GM19438 (cell line): ENCODE results near the gene RXRG.

Experiments
- ATAC-seq: cut with Tn5 transposase; IDR thresholded peaks from one replicate; pipeline ENCODE4 v1.9.1; 2021; ENCODE audit warnings: low read depth; ENCODE audit not compliant: unreplicated experiment

The RXRG gene

GRCh38 chr1:165415068-165415467 lies 29.9 kb downstream of the RXRG start:
- ATAC-seq, result no peak

DNA sequence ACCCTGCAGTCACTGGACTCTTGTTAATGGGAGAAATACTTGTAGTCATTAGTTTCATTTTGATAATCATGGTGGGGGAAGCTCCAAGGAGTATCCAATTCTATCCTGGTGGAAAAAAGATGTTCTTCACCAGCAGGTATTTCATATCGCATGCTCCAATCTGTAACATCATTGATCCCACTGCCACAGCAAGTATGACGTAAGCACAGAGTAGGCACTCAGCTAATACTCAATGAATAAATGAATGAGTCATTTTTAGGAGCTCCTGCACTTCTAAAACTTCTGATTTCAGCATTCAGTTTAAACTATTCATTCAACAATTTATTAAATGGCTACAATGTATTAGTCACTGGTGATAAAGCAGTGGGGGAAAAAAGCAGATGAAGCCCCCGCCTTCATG lies 30.3 kb downstream of the RXRG start:
- no peak for ATAC-seq

GRCh38 chr1:165411396-165411795 lies 33.5 kb downstream of the RXRG start:
- no peak for ATAC-seq

- no peak for ATAC-seq
Observed at GRCh38 chr1:165409657-165410358, 35.1 kb downstream of the RXRG start.

GRCh38 chr1:165408518-165408917 lies 36.4 kb downstream of the RXRG start:
- no peak for ATAC-seq

DNA sequence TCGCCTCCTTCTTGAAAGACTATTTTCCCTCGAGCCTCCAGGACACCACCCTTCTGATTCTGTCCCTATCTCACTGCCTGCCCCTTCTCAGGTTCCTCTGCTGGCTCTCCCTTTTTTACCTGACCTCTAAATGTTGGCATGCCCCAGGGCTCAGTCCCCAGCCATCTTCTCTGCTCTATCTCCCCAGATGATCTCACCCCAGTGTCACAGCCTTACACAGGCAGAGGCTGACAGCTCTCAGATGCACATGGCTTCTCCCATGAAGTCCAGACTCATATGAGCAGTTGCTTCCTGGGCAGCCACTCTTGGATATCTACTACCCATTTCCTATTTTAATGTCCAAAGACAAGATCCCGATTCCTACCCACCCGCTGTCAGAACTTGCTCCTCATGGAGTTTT lies 37.5 kb downstream of the RXRG start:
- no peak for ATAC-seq

- ATAC-seq, result no peak
Observed at GRCh38 chr1:165403835-165404482, 41.0 kb downstream of the RXRG start.

GRCh38 chr1:165402517-165403111 lies 42.3 kb downstream of the RXRG start:
- no peak for ATAC-seq

DNA sequence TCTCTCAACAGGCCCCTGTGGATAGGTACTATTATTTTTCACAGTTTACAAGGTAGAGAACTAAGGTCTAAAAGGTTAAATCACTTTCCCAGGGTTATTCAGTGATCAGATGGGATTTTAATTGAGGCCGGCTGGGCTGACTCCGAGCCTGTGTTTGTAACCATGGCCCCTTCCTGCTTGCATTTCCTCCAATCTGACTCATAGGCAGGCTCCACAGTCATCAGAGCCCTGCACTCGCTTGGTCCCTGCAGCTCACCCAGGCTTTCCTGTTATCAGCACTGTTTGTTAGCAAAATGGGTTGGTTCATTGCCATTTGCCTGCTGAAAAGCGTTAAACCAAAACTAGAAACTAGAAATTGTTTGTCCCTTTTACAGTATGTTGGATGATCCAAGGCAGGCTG lies 47.0 kb downstream of the RXRG start:
- ATAC-seq, result no peak

DNA sequence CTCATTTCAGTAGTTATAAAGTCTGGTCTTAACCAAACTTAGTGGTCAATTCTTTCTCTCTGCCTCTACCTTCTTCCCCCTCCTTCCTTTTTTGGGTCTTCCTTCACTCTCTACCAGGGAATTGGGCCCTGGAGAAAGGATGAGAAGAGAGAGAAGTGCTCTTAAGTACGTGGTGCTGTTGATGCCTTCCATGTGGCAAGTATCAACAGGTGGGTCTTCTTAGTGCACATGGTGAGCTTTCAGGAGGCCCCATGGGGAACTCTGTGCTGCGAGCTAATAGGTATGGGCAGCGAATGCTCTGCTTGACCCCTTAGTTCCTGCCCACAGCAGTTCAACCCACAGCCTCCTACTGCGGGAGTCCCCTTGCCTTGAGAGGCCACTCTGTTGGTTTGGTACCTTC lies 49.0 kb downstream of the RXRG start:
- ATAC-seq, result no peak

DNA sequence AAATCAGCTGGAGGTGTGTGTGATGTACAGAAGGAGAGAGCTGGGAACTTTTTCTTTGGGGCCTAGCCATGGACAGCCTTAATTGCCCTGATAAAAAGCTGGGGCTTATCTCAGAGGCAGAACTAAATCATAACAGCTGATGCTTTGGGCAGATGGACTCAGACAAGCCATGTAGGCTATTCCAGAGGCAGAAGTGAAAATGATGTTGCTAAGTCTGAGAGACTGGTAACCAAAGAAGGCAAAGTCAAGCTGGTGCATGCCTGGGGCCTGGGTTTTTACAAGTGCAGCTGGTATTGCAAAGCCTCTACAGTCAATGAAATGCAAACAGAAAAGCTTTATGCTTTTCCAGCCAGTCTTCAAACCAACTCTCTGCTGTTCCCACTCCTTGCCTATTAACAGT lies 49.4 kb downstream of the RXRG start:
- ATAC-seq, result no peak

DNA sequence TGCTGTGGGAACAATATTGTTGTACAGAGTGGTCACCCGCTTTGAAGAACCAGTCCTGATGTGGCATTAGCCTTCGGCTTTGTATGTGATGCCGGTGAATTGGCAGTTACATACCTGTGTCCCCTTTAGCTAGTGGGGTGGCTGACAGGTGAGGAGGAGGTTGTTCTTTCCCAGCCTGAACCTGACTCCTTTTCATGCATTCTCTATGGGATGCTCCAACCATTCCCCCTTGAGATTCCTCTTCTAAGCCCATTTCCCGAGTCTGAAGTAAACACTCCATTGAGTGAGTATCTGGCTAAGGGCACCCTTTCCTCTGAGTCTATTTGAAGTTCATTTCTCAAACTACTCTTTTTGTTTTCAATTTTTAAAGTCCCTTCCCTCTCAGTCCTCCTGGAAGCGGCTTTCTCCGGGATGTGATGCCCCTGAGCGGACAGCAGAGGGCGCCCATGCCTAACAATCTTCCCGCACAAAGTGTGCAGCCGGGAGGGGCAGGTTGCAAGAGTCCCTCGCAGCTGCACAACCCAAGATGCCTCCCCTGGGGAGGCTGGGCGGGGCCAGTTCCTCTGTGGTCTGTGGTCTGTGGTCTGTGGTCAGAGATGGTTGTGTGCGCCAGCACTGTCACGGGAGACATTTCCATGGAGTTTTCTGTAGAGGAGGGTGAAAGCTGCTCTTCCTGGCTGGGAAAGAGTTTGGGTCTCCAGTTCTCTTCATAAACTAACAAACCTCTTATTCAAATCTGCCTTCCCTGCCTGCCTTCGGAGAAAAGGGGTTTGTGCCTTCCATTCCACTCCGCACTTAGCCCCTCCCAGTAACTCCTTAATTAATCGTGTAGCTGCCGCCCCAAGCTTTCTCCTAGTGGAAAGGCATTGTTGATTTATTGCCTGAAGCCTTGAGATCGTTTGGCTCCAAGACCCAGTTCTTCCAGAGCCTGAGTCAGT lies 52.0 kb downstream of the RXRG start:
- peak; percentile 99 for ATAC-seq

DNA sequence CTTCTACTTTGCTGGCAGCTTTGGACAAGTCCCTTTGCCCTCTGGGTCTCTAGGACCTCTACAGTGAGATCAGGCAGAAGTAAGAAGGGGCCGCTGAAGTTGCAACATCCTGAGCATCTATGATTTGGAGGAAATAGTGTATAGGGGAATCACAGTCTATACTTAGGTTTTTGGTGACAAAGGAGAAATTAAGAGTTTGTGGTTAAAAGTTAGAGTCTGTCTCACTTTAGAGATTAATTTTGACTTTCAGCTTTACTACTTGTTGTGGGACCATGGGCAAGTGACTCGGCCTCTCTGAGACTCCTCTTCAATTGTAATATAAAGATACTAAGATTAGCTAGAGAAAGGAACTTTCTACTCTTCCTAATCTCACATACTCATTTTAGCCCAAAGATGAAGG lies 55.3 kb downstream of the RXRG start:
- no peak for ATAC-seq

DNA sequence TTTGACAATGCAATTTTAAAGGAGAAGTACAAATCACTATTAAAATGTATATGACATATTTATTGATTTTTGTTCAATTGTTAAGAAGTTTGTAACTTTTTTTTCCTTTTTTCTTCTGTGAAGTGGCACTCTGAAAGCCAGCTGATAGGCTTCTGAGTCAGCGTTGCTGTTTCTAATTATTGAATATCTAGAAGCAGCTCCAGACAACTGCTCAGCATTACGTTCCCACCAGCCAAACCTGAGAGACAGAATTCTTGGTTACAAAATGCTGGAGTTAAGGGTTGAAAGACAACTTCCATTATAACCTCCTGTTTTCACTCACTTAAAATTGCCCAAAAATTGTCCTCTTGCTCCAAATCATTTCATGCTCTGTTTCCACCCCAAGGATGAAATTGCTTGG lies 57.0 kb downstream of the RXRG start:
- no peak for ATAC-seq

GRCh38 chr1:165387505-165387904 lies 57.4 kb downstream of the RXRG start:
- no peak for ATAC-seq

- ATAC-seq, result no peak
Observed at GRCh38 chr1:165383599-165384405, 61.1 kb downstream of the RXRG start.

- ATAC-seq, result no peak
Observed at GRCh38 chr1:165383067-165383466, 61.9 kb downstream of the RXRG start.

DNA sequence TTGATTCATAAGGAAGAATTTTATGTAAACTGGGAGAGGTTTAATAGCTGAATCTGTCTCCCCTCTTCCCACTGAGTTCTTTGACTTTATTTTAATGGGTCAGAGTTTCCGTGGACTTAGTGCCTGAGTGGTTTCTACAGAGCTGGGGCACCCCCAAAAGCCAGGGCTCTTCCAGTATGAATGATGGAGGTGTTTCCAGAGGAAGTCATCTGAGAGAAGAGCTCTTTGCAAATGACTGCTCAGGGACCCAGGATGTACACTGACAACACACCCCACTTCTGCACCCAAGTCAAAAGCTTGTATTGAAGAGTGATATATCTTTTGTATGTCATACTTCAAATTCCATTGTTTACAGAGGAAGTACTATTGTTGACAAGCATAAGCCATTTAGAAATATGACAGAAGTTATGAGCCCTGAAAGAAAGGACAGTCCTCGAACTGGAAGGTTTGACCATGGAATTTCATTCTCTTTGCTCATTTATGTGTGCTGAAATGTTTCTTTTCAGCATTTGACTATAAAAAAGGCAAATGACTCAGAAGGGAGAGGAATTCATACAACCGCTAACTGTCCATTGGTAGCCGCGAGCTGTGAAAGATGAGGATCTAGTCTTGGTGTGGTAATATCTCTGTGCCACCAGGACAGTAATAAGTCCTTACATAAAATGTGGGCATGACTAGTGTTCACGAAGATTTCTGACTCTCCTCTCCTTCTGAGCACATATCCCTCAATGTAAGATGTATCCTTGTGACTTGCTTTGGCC lies 63.0 kb downstream of the RXRG start:
- ATAC-seq, result no peak

DNA sequence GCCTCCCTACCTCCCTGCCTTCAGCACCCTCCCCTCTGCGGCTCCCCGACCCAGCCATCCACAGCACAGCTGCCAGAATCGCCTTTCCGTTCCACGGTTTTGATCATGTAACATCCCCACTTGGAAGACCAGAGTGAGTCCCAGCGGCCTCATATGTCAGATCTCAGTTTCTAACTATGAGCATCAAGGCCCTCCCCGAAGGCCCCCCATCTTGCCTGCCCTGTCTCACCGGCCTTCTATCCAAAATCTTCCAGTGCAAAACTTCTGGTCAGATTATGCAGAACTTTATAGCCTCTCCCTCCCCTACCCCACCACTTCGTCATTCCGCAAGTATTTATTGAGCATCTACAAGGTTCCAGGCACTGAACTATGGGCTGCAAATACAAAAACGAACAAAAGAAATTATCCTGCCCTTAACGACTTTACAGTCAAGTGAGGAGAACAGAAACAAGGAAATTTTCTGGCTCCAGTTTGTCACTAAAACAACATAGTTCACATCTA lies 68.1 kb downstream of the RXRG start:
- no peak for ATAC-seq
